ENCODE data around the gene IREB2. TPM values are rescaled to one million over a fixed set of nuclear protein-coding genes. Genes with fewer than 3 reads are reported as not detected.

The IREB2 gene
- total RNA-seq, 1 experiment from 2014 or later = 89.5 TPM

GRCh38 chr15:78408961-78409360 lies 29.1 kb upstream of the IREB2 start:
- TF ChIP-seq, protein P1, sequence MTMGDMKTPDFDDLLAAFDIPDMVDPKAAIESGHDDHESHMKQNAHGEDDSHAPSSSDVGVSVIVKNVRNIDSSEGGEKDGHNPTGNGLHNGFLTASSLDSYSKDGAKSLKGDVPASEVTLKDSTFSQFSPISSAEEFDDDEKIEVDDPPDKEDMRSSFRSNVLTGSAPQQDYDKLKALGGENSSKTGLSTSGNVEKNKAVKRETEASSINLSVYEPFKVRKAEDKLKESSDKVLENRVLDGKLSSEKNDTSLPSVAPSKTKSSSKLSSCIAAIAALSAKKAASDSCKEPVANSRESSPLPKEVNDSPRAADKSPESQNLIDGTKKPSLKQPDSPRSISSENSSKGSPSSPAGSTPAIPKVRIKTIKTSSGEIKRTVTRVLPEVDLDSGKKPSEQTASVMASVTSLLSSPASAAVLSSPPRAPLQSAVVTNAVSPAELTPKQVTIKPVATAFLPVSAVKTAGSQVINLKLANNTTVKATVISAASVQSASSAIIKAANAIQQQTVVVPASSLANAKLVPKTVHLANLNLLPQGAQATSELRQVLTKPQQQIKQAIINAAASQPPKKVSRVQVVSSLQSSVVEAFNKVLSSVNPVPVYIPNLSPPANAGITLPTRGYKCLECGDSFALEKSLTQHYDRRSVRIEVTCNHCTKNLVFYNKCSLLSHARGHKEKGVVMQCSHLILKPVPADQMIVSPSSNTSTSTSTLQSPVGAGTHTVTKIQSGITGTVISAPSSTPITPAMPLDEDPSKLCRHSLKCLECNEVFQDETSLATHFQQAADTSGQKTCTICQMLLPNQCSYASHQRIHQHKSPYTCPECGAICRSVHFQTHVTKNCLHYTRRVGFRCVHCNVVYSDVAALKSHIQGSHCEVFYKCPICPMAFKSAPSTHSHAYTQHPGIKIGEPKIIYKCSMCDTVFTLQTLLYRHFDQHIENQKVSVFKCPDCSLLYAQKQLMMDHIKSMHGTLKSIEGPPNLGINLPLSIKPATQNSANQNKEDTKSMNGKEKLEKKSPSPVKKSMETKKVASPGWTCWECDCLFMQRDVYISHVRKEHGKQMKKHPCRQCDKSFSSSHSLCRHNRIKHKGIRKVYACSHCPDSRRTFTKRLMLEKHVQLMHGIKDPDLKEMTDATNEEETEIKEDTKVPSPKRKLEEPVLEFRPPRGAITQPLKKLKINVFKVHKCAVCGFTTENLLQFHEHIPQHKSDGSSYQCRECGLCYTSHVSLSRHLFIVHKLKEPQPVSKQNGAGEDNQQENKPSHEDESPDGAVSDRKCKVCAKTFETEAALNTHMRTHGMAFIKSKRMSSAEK (CRISPR knock-in tag; IDR thresholded peaks at IDR 0.05; ENCODE audit: borderline replicate concordance) = no peak
- TF ChIP-seq E2F1 (CRISPR knock-in tag; IDR thresholded peaks at IDR 0.05) (no peak), RORB (CRISPR knock-in tag; IDR thresholded peaks at IDR 0.05) (no peak), GRHL2 (CRISPR knock-in tag; IDR thresholded peaks at IDR 0.05; ENCODE audit: insufficient replicate concordance, severe bottlenecking) (no peak), FOXJ3 (CRISPR knock-in tag; IDR thresholded peaks at IDR 0.05; ENCODE audit: borderline replicate concordance) (no peak), E2F5 (CRISPR knock-in tag; IDR thresholded peaks at IDR 0.05) (no peak), PRDM15 (CRISPR knock-in tag; IDR thresholded peaks at IDR 0.05) (no peak), ZNF138 (CRISPR knock-in tag; conservative IDR thresholded peaks at IDR 0.05) (no peak)
- TF ChIP-seq, protein P2, sequence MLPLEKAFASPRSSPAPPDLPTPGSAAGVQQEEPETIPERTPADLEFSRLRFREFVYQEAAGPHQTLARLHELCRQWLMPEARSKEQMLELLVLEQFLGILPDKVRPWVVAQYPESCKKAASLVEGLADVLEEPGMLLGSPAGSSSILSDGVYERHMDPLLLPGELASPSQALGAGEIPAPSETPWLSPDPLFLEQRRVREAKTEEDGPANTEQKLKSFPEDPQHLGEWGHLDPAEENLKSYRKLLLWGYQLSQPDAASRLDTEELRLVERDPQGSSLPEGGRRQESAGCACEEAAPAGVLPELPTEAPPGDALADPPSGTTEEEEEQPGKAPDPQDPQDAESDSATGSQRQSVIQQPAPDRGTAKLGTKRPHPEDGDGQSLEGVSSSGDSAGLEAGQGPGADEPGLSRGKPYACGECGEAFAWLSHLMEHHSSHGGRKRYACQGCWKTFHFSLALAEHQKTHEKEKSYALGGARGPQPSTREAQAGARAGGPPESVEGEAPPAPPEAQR (CRISPR knock-in tag; IDR thresholded peaks at IDR 0.05) = no peak
- TF ChIP-seq, protein P3, sequence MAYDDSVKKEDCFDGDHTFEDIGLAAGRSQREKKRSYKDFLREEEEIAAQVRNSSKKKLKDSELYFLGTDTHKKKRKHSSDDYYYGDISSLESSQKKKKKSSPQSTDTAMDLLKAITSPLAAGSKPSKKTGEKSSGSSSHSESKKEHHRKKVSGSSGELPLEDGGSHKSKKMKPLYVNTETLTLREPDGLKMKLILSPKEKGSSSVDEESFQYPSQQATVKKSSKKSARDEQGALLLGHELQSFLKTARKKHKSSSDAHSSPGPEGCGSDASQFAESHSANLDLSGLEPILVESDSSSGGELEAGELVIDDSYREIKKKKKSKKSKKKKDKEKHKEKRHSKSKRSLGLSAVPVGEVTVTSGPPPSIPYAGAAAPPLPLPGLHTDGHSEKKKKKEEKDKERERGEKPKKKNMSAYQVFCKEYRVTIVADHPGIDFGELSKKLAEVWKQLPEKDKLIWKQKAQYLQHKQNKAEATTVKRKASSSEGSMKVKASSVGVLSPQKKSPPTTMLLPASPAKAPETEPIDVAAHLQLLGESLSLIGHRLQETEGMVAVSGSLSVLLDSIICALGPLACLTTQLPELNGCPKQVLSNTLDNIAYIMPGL (CRISPR knock-in tag; IDR thresholded peaks at IDR 0.05) = no peak
- ATAC-seq (no peak), DNase-seq (ENCODE audit: low spot score) (no peak)
- ChIA-PET POLR2A (no interaction called here), CTCF (interaction anchor here (3.7 to 4.7 kb wide), 2 partner anchors 12 to 14 kb away, joined by 21 to 25 read pairs; no protein-coding TSS in a partner anchor)
- Mint-ChIP-seq H3K9me3 (no peaks in the 10 kb centered on the region), H3K27me3 (ENCODE audit: low read depth) (no peaks in the 10 kb centered on the region), H3K4me1 (0 out of 2 replicates have a peak, but pooled peaks cover 6% of the 10 kb centered on the region), H3K36me3 (no peaks in the 10 kb centered on the region), H3K27ac (no peak overlapping the region), H3K4me3 (no peak overlapping the region)

- Mint-ChIP-seq H3K27ac (no peak overlapping the region), H3K4me3 (no peak overlapping the region), H3K9me3 (no peaks in the 10 kb centered on the region), H3K36me3 (no peaks in the 10 kb centered on the region), H3K4me1 (peaks cover 16% of the 10 kb centered on the region), H3K27me3 (ENCODE audit: low read depth) (peaks cover 1% of the 10 kb centered on the region; the same call in 1 of the 2 replicates)
- ChIA-PET CTCF (interaction anchor here (1.0 to 4.7 kb wide), 5 partner anchors 12 to 100 kb away, joined by 3 to 25 read pairs (median 8); partner anchors contain the start of gene CRABP1), POLR2A (interaction anchor here (0.6 kb wide), 1 partner anchor 169 kb away, joined by 5 read pairs; no protein-coding TSS in a partner anchor)
- ATAC-seq (no peak), DNase-seq (ENCODE audit: low spot score) (no peak)
- TF ChIP-seq ESRRA (CRISPR knock-in tag; IDR thresholded peaks at IDR 0.05; ENCODE audit: borderline replicate concordance) (no peak), E2F5 (CRISPR knock-in tag; IDR thresholded peaks at IDR 0.05) (no peak), ELF4 (CRISPR knock-in tag; IDR thresholded peaks at IDR 0.05; ENCODE audit: low read depth) (no peak), ZNF671 (CRISPR knock-in tag; IDR thresholded peaks at IDR 0.05) (no peak)
- TF ChIP-seq, protein P1 (CRISPR knock-in tag; IDR thresholded peaks at IDR 0.05; ENCODE audit: borderline replicate concordance) = no peak
Observed at GRCh38 chr15:78411061-78411460, 27.0 kb upstream of the IREB2 start.

All from WTC11 (cell line).